ENCODE data around the gene KLF17.
"Not testable (repeated sequence)": the region's sequence is repeated elsewhere in the genome, so short reads cannot be mapped to it uniquely, and the experiment has no call there.

Gene KLF17

GRCh38 chr1:44139565-44139964, 20.9 kb downstream of the KLF17 start:
- H3K27me3 ChIP-seq (ENCODE audit: control insufficient read depth, insufficient read depth, low read length), result peaks cover 15% of the 10 kb centered on the region
- H3K36me3 ChIP-seq (ENCODE audit: insufficient read depth, low read length); H3K9me3 ChIP-seq (replicated peaks; ENCODE audit: low read length); H3K9ac ChIP-seq (ENCODE audit: low read depth, low read length); H3K4me3 ChIP-seq (ENCODE audit: low read length); H3K4me2 ChIP-seq (ENCODE audit: low read length); H3K4me1 ChIP-seq (ENCODE audit: control insufficient read depth, insufficient read depth, low read length): not testable (repeated sequence)

- no peaks in the 10 kb centered on the region for H3K4me1 ChIP-seq (ENCODE audit: control insufficient read depth, insufficient read depth, low read length)
- H3K4me2 ChIP-seq (ENCODE audit: low read length), result no peak within 1 kb of the TSS
- H3K27me3 ChIP-seq (ENCODE audit: control insufficient read depth, insufficient read depth, low read length), result peaks cover 14% of the 10 kb centered on the region
- no peak within 1 kb of the TSS for H3K4me3 ChIP-seq (ENCODE audit: low read length)
- H3K9ac ChIP-seq (ENCODE audit: low read depth, low read length), result no peak within 1 kb of the TSS
- H3K36me3 ChIP-seq (ENCODE audit: insufficient read depth, low read length), result no peaks in the 10 kb centered on the region
- H3K9me3 ChIP-seq (replicated peaks; ENCODE audit: low read length), result peaks cover 5% of the 10 kb centered on the region
These were observed 22.9 kb downstream of the KLF17 start, which contains the start of gene KLF18 for GRCh38 chr1:44141531-44141930. Gene KLF18 (minus strand): TSS chr1:44141631. CDS start chr1:44141631, 0 bp downstream.

- Histone ChIP-seq H3K27me3 (ENCODE audit: control insufficient read depth, insufficient read depth, low read length) (peaks cover 12% of the 10 kb centered on the region), H3K4me2 (ENCODE audit: low read length) (no peak overlapping the region), H3K4me1 (ENCODE audit: control insufficient read depth, insufficient read depth, low read length) (no peaks in the 10 kb centered on the region), H3K4me3 (ENCODE audit: low read length) (no peak overlapping the region), H3K36me3 (ENCODE audit: insufficient read depth, low read length) (no peaks in the 10 kb centered on the region), H3K9me3 (replicated peaks; ENCODE audit: low read length) (peaks cover 5% of the 10 kb centered on the region), H3K9ac (ENCODE audit: low read depth, low read length) (no peak overlapping the region)
These were observed 26.5 kb downstream of the KLF17 start for GRCh38 chr1:44144962-44145756.

- H3K9me3 ChIP-seq (replicated peaks; ENCODE audit: low read length), result peaks cover 5% of the 10 kb centered on the region
- H3K4me1 ChIP-seq (ENCODE audit: control insufficient read depth, insufficient read depth, low read length), result no peaks in the 10 kb centered on the region
- H3K4me2 ChIP-seq (ENCODE audit: low read length), result no peak overlapping the region
- no peak overlapping the region for H3K9ac ChIP-seq (ENCODE audit: low read depth, low read length)
- H3K4me3 ChIP-seq (ENCODE audit: low read length), result no peak overlapping the region
- peaks cover 25% of the 10 kb centered on the region for H3K27me3 ChIP-seq (ENCODE audit: control insufficient read depth, insufficient read depth, low read length)
- no peaks in the 10 kb centered on the region for H3K36me3 ChIP-seq (ENCODE audit: insufficient read depth, low read length)
These were observed 28.1 kb downstream of the KLF17 start for GRCh38 chr1:44146536-44147361.

GRCh38 chr1:44147582-44147981, 29.0 kb downstream of the KLF17 start:
- peaks cover 26% of the 10 kb centered on the region for H3K27me3 ChIP-seq (ENCODE audit: control insufficient read depth, insufficient read depth, low read length)
- no peak overlapping the region for H3K9ac ChIP-seq (ENCODE audit: low read depth, low read length)
- H3K4me1 ChIP-seq (ENCODE audit: control insufficient read depth, insufficient read depth, low read length), result no peaks in the 10 kb centered on the region
- H3K4me3 ChIP-seq (ENCODE audit: low read length), result no peak overlapping the region
- peaks cover 5% of the 10 kb centered on the region for H3K9me3 ChIP-seq (replicated peaks; ENCODE audit: low read length)
- H3K36me3 ChIP-seq (ENCODE audit: insufficient read depth, low read length), result no peaks in the 10 kb centered on the region
- H3K4me2 ChIP-seq (ENCODE audit: low read length), result no peak overlapping the region

GRCh38 chr1:44151332-44151731, 32.7 kb downstream of the KLF17 start:
- no peaks in the 10 kb centered on the region for H3K9me3 ChIP-seq (replicated peaks; ENCODE audit: low read length)
- H3K4me2 ChIP-seq (ENCODE audit: low read length), result no peak overlapping the region
- H3K27me3 ChIP-seq (ENCODE audit: control insufficient read depth, insufficient read depth, low read length), result peaks cover 28% of the 10 kb centered on the region
- peaks cover 4% of the 10 kb centered on the region for H3K4me1 ChIP-seq (ENCODE audit: control insufficient read depth, insufficient read depth, low read length)
- no peak overlapping the region for H3K9ac ChIP-seq (ENCODE audit: low read depth, low read length)
- H3K4me3 ChIP-seq (ENCODE audit: low read length), result no peak overlapping the region
- H3K36me3 ChIP-seq (ENCODE audit: insufficient read depth, low read length), result no peaks in the 10 kb centered on the region

- H3K4me3 ChIP-seq (ENCODE audit: low read length), result no peak overlapping the region
- peaks cover 28% of the 10 kb centered on the region for H3K27me3 ChIP-seq (ENCODE audit: control insufficient read depth, insufficient read depth, low read length)
- H3K9ac ChIP-seq (ENCODE audit: low read depth, low read length), result no peak overlapping the region
- no peak overlapping the region for H3K4me2 ChIP-seq (ENCODE audit: low read length)
- no peaks in the 10 kb centered on the region for H3K36me3 ChIP-seq (ENCODE audit: insufficient read depth, low read length)
- H3K9me3 ChIP-seq (replicated peaks; ENCODE audit: low read length), result no peaks in the 10 kb centered on the region
- H3K4me1 ChIP-seq (ENCODE audit: control insufficient read depth, insufficient read depth, low read length), result peaks cover 4% of the 10 kb centered on the region
These were observed 33.2 kb downstream of the KLF17 start for GRCh38 chr1:44151808-44152207.

GRCh38 chr1:44152692-44153091, 34.1 kb downstream of the KLF17 start:
- Histone ChIP-seq H3K4me1 (ENCODE audit: control insufficient read depth, insufficient read depth, low read length) (peaks cover 4% of the 10 kb centered on the region), H3K4me2 (ENCODE audit: low read length) (no peak overlapping the region), H3K9ac (ENCODE audit: low read depth, low read length) (no peak overlapping the region), H3K27me3 (ENCODE audit: control insufficient read depth, insufficient read depth, low read length) (peaks cover 28% of the 10 kb centered on the region), H3K4me3 (ENCODE audit: low read length) (no peak overlapping the region), H3K36me3 (ENCODE audit: insufficient read depth, low read length) (no peaks in the 10 kb centered on the region), H3K9me3 (replicated peaks; ENCODE audit: low read length) (no peaks in the 10 kb centered on the region)

- Histone ChIP-seq H3K27me3 (ENCODE audit: control insufficient read depth, insufficient read depth, low read length) (peaks cover 28% of the 10 kb centered on the region), H3K9ac (ENCODE audit: low read depth, low read length) (no peak overlapping the region), H3K9me3 (replicated peaks; ENCODE audit: low read length) (no peaks in the 10 kb centered on the region), H3K4me2 (ENCODE audit: low read length) (no peak overlapping the region), H3K4me1 (ENCODE audit: control insufficient read depth, insufficient read depth, low read length) (peaks cover 4% of the 10 kb centered on the region), H3K36me3 (ENCODE audit: insufficient read depth, low read length) (no peaks in the 10 kb centered on the region), H3K4me3 (ENCODE audit: low read length) (no peak overlapping the region)
These were observed 35.4 kb downstream of the KLF17 start for GRCh38 chr1:44154049-44154448.

GRCh38 chr1:44157903-44158302, 39.3 kb downstream of the KLF17 start:
- no peak overlapping the region for H3K9ac ChIP-seq (ENCODE audit: low read depth, low read length)
- peaks cover 4% of the 10 kb centered on the region for H3K4me1 ChIP-seq (ENCODE audit: control insufficient read depth, insufficient read depth, low read length)
- H3K4me3 ChIP-seq (ENCODE audit: low read length), result no peak overlapping the region
- H3K9me3 ChIP-seq (replicated peaks; ENCODE audit: low read length), result no peaks in the 10 kb centered on the region
- no peaks in the 10 kb centered on the region for H3K27me3 ChIP-seq (ENCODE audit: control insufficient read depth, insufficient read depth, low read length)
- H3K36me3 ChIP-seq (ENCODE audit: insufficient read depth, low read length), result no peaks in the 10 kb centered on the region
- H3K4me2 ChIP-seq (ENCODE audit: low read length), result no peak overlapping the region

- Histone ChIP-seq H3K4me2 (ENCODE audit: low read length) (no peak overlapping the region), H3K9me3 (replicated peaks; ENCODE audit: low read length) (no peaks in the 10 kb centered on the region), H3K9ac (ENCODE audit: low read depth, low read length) (no peak overlapping the region), H3K4me3 (ENCODE audit: low read length) (no peak overlapping the region), H3K27me3 (ENCODE audit: control insufficient read depth, insufficient read depth, low read length) (no peaks in the 10 kb centered on the region), H3K36me3 (ENCODE audit: insufficient read depth, low read length) (no peaks in the 10 kb centered on the region), H3K4me1 (ENCODE audit: control insufficient read depth, insufficient read depth, low read length) (peaks cover 4% of the 10 kb centered on the region)
These were observed 40.2 kb downstream of the KLF17 start for GRCh38 chr1:44158871-44159270.
